Panc1 (cell line): Measurements from ENCODE around the gene C2CD3.

Experiments
- CTCF ChIP-seq: fragments of 450-650 bp; IDR thresholded peaks from 2 replicates; pipeline ENCODE4 v1.5.1; 2017; ENCODE audit warnings: mild to moderate bottlenecking
- POLR2AphosphoS5 ChIP-seq: IDR thresholded peaks from 2 replicates; pipeline ENCODE4 v1.6.1; 2012; ENCODE audit warnings: mild to moderate bottlenecking, low read depth, low read length, moderate library complexity
- REST ChIP-seq, 2 experiments: IDR thresholded peaks; 2 replicates each; pipeline ENCODE4 v1.6.1; 2011 to 2012; ENCODE audit warnings: low read depth in 2 of 2, control low read depth in 1 of 2, low read length in 1 of 2, mild to moderate bottlenecking in 1 of 2, moderate library complexity in 1 of 2; ENCODE audit not compliant: insufficient read depth in 1 of 2
- TCF7L2 ChIP-seq: IDR thresholded peaks from 2 replicates; pipeline ENCODE4 v1.6.1; 2011; ENCODE audit warnings: mild to moderate bottlenecking, low read depth, low read length, inconsistent platforms

DNA sequence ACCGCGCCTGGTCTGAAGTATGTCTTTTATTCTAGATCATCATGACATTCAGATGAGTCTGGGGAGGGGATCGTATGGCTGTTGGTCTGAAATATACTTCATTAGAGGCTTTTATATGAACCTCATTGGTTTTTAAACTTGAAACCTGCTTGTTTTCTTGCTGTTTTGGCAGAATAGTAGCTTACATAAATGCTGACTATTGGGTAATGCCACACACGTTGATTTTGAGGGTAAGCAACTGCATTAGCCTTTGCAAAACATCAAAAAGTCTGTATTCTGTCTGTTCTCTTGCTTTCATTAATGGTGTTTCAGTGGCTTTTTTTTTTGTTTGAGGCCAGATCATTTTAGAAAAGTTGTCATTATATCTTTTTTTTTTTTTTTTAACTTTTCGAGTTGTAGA is 14.5 kb upstream of the C2CD3 start:
- TF ChIP-seq CTCF, result no peak
- no peak for TF ChIP-seq POLR2AphosphoS5
- no peak for TF ChIP-seq REST (IDR thresholded peaks at IDR 0.05; ENCODE audit: insufficient read depth in 1 of 2, low read depth in 2 of 2, low read length in 1 of 2)
- TF ChIP-seq TCF7L2, result no peak
